22Rv1 (cell line): ENCODE measurements around the gene CDK1.
"Not testable (repeated sequence)": the region's sequence is repeated elsewhere in the genome, so short reads cannot be mapped to it uniquely, and the experiment has no call there.

Experiments
- H3K27ac ChIP-seq: fragments of 450-650 bp; 2 replicates; pipeline ENCODE4 v1.5.1; 2017
- ZFX ChIP-seq: fragments of 450-650 bp; IDR thresholded peaks from 2 replicates; pipeline ENCODE4 v1.6.1; 2017; ENCODE audit warnings: antibody characterized with exemption, borderline replicate concordance
- TF ChIP-seq, protein P1 (sequence below): fragments of 450-650 bp; IDR thresholded peaks from 2 replicates; pipeline ENCODE4 v1.5.1; 2017; ENCODE audit warnings: mild to moderate bottlenecking

Gene CDK1

DNA sequence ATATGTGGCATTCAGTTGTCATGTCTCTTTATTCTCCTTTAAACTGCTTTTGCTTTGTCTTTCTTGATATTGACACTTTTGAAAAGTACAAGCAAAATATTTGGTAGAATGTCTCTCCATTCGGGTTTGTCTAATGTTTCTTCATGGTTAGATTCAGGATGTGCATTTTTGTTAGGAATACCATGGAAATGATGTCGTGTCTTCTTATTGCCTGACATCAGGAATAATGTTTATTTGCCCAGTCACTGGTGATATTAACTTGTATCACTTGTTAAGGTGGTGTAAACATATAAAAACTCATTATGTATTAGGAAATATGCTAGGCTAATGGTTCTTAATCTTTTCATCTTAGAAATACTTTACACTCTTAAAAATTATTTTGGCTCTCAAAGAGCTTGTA lies 43.4 kb downstream of the CDK1 start:
- no peak overlapping the region for H3K27ac ChIP-seq
- TF ChIP-seq ZFX = no peak
- TF ChIP-seq, protein P1, sequence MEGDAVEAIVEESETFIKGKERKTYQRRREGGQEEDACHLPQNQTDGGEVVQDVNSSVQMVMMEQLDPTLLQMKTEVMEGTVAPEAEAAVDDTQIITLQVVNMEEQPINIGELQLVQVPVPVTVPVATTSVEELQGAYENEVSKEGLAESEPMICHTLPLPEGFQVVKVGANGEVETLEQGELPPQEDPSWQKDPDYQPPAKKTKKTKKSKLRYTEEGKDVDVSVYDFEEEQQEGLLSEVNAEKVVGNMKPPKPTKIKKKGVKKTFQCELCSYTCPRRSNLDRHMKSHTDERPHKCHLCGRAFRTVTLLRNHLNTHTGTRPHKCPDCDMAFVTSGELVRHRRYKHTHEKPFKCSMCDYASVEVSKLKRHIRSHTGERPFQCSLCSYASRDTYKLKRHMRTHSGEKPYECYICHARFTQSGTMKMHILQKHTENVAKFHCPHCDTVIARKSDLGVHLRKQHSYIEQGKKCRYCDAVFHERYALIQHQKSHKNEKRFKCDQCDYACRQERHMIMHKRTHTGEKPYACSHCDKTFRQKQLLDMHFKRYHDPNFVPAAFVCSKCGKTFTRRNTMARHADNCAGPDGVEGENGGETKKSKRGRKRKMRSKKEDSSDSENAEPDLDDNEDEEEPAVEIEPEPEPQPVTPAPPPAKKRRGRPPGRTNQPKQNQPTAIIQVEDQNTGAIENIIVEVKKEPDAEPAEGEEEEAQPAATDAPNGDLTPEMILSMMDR = no peak

DNA sequence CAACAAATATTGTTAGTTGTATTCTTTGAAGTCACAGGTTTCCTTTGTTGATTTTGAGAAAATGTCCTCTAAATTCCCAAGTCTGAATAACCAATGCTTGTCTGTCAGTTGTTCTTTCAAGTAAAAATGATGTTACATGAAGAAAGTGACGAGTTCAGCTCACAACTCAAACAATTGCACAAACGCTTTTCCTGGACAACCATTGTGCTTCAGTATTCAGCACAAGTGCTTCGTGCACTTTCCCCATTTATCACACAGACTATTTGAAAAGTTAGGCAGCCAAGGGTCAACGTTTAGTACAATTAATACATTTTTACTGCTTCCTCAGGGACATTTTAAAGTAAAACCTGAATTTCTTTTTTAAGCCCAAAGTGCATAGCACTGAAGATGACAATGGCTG lies 44.5 kb downstream of the CDK1 start:
- no peak overlapping the region for H3K27ac ChIP-seq
- TF ChIP-seq, protein P1 = no peak
- no peak for TF ChIP-seq ZFX

DNA sequence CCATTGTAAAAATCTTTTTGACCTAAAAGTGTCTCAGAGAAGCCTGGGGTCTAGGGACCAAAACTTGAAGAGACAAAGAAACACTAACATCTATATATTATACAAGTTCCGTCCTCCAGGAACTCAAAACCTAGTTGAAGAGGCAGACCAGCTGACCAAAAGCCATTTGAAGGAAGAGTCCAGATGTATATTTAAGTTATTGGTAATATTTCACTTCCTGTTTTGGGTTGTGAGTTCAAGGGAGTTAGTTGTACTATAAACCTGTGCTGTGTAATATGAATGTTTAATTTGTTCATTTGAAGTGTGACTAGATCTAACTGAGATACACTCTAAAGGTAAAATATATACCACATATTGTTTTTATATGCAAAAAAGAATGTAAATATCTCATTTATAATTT lies 45.0 kb downstream of the CDK1 start:
- no peak overlapping the region for H3K27ac ChIP-seq

DNA sequence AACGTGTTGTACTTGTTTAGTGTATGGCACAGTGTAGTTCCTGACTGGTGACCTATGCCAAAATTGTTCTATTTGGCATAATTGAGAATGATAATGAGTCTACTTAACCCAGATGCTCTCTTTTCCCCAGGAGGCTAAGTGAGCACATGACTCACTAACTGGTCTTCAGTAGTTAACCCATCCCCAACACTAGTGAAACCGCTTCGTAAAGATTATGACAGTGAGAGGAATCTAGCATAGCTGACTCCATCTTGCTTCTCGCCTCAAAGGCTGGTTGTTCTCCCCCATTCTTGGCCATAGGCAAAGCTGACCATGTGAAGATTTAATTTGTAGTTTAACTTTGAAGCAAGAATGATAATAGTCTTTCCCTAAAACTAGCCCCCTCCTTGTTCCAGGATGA lies 47.2 kb downstream of the CDK1 start:
- no peak overlapping the region for H3K27ac ChIP-seq
- TF ChIP-seq, protein P1 = no peak
- TF ChIP-seq ZFX = no peak

More for the DNA sequence above, 45.0 kb downstream of the CDK1 start:
- TF ChIP-seq ZFX = no peak
- TF ChIP-seq, protein P1 = no peak

DNA sequence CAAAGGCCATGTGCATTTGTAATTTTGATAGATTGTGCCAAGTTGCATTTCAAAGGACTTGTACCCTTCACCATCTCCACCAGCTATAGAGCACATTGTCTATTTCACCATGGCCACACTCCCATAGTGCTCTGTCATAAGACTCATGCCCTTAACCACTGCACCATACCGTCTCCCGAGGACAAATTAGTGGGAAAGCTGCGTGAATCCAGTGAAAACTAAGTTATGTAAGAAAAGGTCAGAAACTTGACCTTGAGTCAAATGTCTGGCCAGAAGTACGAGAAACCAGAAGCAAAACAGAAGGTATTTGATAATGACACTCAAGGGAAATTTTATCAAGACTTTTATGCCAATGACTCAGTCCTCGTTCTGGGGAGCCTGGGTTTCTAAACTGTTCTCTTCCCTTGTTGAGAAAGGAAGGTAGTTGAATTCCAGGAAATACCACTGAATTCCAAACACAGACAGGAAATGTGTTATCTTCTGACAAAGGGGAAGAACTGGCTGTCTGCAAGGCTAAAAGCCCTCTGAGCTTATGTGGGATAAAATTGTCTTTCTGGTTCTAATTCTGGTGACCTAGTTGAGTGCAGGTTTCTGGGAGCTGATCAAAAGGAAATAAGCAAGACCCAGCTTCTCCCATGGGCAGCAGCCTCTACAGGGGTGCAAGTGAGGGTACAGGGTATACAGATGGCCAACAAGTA lies 49.7 kb downstream of the CDK1 start:
- H3K27ac ChIP-seq = no peak overlapping the region
- TF ChIP-seq, protein P1 = no peak
- no peak for TF ChIP-seq ZFX

DNA sequence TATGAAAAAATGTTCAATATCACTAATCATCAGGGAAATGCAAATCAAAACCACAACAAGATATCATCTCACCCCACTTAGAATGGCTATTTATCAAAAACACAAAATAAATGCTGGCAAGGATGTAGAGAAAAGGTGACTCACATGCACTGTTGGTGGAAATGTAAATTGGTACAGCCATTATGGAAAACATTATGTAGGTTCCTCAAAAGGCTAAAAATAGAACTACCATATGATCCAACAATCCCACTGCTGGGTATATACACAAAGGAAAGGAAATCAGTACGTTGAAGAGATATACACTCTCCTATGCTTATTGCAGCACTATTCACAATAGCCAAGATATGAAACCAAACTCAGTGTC lies 50.2 kb downstream of the CDK1 start:
- TF ChIP-seq, protein P1 = no peak
- no peak for TF ChIP-seq ZFX
- no peak overlapping the region for H3K27ac ChIP-seq

DNA sequence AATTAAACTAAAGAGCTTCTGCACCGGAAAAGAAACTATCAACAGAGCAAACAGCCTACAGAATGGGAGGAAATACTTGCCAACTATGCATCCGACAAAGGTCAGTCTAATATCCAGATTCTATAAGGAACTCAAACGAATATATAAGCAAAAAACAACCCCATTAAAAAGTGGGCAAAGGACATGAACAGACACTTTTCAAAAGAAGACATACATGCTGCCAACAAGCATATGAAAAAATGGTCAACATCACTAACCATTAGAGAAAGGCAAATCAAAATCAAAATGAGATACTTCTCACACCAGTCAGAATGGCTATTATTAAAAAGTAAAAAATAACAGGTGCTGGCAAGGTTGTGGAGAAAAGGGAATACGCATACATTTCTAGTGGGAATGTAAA lies 53.9 kb downstream of the CDK1 start:
- H3K27ac ChIP-seq = not testable (repeated sequence)

DNA sequence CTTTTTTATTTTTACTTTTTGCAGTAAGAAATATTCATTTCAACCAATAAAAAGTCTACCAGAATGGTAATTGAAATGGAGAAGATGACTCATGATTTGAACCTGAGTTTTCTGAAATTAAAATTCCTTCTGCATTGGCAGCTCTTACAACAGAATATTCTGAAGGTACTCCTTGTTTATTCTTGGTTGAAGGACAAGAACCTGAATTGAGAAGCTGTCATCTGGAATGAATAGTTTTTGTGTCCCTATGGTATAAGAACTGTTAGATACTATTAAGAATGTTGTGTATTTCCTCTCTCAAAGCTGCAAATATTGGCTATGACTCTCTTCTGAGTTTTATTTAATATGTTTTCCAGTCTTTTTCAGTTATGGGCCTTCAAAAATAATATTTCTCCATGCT lies 56.1 kb downstream of the CDK1 start:
- no peak overlapping the region for H3K27ac ChIP-seq
- TF ChIP-seq, protein P1 = no peak
- TF ChIP-seq ZFX = no peak
